HG03442 (cell line): Measurements from ENCODE around the gene DNMBP.

ENCODE experiments used
- ATAC-seq: cut with Tn5 transposase; IDR thresholded peaks from one replicate; pipeline ENCODE4 v1.9.1; 2021; ENCODE audit warnings: mild to moderate bottlenecking, moderate library complexity; ENCODE audit not compliant: unreplicated experiment

The DNMBP gene, protein sequence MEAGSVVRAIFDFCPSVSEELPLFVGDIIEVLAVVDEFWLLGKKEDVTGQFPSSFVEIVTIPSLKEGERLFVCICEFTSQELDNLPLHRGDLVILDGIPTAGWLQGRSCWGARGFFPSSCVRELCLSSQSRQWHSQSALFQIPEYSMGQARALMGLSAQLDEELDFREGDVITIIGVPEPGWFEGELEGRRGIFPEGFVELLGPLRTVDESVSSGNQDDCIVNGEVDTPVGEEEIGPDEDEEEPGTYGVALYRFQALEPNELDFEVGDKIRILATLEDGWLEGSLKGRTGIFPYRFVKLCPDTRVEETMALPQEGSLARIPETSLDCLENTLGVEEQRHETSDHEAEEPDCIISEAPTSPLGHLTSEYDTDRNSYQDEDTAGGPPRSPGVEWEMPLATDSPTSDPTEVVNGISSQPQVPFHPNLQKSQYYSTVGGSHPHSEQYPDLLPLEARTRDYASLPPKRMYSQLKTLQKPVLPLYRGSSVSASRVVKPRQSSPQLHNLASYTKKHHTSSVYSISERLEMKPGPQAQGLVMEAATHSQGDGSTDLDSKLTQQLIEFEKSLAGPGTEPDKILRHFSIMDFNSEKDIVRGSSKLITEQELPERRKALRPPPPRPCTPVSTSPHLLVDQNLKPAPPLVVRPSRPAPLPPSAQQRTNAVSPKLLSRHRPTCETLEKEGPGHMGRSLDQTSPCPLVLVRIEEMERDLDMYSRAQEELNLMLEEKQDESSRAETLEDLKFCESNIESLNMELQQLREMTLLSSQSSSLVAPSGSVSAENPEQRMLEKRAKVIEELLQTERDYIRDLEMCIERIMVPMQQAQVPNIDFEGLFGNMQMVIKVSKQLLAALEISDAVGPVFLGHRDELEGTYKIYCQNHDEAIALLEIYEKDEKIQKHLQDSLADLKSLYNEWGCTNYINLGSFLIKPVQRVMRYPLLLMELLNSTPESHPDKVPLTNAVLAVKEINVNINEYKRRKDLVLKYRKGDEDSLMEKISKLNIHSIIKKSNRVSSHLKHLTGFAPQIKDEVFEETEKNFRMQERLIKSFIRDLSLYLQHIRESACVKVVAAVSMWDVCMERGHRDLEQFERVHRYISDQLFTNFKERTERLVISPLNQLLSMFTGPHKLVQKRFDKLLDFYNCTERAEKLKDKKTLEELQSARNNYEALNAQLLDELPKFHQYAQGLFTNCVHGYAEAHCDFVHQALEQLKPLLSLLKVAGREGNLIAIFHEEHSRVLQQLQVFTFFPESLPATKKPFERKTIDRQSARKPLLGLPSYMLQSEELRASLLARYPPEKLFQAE (N-terminal part only)

DNA sequence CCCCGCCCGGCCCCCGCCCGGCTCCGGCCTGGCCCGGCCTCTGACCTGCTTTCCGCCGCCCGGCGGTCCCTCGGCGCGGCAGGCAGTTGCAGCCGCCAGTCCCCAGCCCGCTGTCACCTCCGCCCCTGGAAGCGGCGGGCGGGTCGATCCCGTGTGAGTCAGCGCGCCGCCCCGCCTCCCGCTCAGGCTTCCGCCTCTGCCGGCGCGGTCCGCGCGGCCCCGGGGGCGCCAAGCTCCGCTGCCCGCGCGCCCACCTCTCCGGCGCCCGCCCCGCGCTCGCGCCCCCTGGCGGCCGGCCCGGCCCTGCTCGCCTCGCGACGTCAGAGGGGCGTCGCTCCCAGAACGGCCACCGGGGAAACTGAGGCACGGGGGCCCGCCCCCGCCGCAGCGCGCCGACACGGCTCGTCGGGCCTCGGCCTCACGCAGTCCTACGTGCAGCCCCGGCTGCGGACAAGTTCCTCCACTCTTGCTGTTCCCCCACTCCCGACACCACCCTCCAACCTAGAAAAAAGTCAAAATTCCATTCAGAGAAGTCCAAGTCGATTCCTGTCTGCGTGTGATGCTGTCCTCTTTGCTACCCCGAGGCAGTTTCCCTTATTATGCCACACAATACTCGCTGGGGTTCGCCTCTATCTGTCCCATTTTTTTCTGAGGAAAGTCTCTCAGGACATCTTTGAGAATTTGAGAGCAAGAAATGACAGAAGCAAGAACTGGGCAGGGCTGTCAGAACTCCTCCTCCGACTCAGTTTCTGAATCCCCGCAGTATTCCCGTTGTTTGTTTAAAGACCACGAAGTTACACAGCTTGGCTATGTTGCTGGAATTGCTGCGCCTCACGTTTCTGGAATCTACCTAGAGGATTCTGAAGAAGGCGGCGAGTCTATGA lies at the start of gene DNMBP:
Gene DNMBP (minus strand): TSS at position 155 of the 884 bp plus-strand sequence. CDS start 37,823 bp downstream, outside the sequence.
- peak; percentile 67 for ATAC-seq

DNA sequence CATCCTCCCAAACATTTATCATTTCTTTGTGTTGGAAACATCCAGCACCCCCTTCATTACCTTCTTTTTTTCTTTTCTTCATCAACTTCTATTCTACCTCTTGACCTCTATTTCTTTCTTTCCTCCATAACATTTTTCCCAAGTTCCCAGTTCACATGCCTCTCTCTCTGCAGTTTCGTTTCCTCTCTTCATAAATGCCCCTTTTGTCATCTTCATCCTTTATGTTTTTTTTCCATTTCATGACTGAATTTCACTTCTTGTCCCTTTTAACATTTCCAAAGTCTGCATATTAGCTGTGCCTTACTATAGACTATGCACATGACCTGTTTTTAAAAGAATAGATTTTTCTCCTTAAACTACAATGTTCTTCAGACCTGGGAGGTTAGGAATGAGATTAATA lies 48.2 kb upstream of the DNMBP start:
- no peak for ATAC-seq

DNA sequence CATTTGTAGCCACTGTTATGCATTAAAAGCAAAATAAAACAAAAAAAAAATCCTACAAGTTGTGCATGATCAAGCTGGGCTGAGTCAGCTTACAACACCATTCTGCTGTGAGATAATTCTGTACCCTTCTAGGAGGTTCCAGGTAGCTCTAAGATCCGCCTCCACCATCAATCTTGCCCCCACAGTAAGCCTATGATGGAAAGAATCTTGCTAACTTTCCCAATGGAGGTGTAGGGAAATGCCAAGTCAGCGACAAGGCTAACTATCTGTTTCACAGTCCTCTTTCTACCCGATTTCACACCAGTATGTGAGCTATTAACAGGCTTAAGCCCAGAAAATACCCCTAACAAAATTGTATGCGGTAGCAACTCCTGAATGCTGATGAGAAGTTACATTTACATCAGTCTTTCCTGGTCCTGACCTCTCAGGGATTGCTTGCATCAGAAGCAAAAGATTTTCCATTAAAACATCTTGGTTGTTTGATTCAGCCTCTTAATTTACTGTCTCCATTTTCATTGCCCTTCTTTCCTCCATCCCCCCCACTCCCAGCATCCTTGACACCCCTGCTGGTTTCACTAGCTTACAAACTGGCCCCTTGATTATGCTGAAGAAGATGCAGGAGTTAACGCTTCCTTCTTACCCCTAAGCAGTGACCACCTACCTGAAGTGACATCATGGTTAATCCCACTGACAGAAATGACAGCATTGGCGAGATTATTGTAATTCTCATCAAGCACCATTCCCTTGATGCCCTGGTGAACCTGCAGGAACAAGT lies 44.1 kb upstream of the DNMBP start:
- ATAC-seq = no peak

DNA sequence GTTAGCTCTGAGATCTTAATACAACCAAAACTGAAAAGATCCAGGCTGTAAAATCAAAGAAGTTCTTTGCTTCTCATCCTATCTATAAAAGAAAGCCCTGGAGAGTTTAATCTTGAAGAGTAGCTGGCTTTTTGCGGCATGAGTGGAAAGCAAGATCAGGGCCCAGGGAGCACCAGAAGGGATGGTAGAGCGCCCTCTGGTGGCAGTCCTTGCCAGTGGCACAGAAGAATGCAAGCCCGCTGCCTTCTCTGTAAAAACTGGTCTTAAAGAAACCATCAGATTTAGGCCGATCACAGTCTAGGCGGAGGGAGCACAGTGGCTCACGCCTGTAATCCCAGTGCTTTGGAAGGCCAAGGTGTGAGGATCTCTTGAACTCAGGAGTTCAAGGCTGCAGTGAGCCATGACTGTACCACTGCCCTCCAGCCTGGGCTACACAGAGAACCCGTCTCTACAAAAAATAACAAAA lies 36.3 kb upstream of the DNMBP start:
- no peak for ATAC-seq

DNA sequence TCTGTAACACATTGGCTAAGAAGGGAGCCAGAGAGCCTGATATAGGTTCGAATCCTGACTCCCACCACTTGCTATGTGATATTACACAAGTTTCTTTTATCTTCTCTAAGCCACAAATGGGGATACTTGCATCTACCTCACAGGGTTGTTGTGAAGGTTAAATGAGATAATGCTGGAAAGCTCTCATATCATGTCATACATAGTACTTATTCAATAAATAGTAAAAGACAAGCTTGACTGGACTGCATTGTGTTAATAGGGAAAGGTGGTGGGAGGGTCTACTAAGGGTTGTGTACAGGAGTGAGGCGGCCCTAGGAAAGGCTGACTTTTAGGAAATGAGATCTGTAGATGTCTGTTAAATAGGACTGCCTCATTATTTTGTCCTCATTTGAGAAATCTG lies 35.8 kb upstream of the DNMBP start:
- no peak for ATAC-seq

DNA sequence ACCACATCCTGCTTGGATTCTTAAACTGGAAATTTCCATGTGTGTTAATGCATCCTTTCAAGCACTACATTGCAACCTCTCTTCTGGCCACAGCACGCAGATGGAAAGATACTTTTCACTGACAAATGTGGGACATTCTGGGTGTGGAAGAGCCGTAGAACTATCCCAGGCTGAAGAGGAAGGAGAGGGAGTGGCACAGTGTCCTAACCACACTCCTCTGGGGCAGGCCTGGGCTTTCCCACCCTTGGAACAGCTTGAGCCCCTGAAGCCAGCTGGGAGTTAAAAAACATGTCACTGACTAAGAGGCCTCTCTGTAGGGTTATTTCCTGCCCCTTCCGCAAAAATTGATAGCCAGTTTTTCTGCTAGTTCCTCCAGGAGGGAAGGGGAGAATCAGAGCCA lies 34.0 kb upstream of the DNMBP start:
- no peak for ATAC-seq

DNA sequence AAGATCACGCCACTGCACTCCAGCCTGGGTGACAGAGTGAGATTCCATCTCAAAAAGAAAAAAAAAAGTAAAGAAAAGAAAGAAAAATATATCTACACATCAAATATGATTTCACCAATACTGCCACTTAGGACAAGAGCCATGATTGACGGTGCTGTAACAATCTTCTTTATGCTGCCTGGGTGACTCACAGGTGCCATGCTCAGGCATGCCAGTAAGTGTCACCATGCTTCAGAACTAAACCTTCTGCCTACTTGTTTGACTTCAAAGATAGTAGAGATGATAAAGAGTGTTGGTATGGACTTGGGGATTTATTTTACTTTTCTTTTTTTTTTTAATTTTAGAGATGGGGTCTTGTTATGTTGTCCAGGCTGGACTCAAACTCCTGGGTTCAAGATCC lies 33.6 kb upstream of the DNMBP start:
- no peak for ATAC-seq

DNA sequence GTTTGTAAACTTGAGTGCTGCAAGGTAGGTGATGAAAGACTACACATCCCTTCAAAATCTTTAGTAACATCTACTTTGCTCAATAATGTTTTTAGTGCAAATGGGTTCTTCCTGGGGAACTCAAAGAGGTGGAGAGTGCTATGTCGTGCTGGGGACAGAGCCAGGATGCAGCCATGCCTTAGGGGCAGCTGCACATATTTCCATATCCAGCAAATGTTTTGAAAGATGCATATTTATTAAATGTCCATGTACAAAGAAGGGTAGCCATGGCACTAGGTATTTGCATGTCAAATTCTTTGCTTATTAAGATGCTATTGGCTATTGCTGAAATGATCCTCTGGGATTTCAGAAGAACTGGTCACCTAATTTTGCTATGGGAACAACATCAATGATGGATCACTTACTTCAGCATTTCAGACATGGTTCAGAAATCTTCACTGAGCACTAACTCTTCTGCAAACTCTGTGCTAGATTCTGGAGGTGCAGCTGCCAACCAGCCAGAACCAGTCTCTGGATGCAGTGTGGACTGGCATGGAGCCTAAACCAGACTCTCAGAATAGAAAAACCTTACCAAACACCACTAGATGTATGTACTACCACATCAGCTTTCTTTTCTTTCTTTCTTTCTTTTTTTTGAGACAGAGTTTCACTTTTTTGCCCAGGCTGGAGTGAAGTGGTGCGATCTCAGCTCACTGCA lies 31.7 kb upstream of the DNMBP start:
- no peak for ATAC-seq

DNA sequence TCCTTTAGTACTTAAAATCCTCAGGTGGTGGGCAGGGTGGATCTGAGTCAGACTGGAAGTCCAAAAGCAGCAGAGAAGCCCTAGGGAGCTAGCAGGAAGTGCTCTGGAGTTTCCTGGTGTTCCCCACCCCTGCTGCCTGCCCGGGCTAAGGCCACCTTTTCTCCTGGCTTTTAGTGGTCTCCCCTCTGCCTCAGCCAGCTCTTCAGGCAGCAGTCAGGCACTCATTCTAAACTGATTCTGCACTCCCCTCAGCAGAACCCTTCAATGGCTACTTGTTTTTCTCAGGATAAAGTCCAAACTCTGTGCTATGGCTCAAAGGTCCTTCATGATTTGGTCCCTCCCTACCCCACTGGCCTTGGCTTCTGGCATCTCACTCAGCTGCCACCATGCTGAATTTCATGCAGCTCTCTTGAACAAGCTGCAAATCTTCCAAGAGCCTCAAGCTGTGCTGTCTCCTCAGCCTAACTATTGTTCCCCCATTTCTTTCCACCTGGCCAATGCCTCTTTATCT lies 28.9 kb upstream of the DNMBP start:
- no peak for ATAC-seq

DNA sequence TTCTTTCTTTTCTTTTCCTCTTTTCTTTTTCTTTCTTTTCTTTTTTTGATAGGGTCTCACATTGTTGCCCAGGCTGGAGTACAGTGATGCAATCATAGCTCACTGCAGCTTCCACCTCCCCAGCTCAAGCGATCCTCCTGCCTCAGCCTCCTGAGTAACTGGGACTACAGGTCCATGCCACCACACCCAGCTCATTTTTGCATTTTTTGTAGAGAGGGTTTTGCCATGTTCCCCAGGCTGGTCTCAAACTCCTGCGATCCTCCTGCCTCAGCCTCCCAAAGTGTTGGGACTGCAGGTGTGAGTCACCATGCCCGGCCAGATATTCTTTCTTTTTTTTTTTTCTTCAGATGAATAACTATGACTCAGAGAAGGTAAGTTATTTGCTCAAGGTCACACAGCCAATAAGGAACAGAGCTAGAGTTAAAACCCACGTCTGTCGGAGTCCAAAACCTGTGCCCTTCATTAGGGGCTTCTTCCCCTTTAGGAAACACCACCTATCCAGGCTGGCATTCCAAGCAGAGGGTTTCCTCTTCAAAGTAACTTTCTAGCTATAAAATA lies 28.1 kb upstream of the DNMBP start:
- no peak for ATAC-seq

DNA sequence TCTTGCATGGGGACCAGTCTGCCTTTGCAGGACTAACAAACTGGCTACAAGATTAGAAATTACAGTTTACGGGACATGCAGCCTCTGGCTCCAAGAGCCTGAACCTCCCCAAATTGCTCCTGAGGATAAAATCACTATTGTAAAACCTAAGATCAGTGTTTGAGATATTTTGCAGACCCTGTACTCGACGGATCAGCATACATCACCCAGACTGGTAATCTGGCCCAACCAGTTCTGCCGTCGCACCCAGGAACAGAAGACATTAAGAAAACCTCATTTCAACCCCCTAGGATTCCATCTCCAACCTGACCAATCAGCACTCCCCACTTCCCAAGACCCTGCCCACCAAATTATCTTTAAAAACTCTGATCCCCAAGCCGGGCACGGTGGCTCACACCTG lies 27.1 kb upstream of the DNMBP start:
- no peak for ATAC-seq

DNA sequence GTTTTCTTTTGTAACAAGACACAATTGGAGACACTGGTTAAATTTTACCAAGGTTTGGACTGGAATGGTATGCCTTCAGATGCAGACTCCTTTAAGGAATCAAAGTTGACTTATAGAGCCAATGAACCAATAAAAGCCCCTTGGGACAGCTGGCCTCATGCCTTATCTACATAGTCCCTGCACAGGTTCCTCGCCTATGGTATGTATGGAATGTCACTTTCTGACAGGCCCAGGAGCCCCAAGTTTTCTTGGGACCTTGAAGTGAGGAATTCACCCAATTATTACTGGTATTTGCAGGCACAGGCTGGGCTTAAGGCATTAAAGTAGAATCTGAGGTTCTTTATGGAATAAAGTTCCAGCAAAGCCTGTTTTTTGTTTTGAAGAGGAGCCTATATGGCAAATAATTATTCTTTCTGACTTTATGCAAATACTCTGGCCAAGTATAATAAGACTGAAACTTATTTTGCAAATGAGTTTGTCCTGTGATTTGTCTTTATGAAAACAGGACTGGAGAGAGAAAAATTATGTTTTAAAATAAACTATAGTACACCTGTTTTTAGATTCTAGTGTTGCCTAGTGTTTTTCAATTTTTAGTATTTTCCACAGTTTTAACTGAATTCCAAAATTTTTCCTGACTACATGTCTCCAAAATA lies 24.1 kb upstream of the DNMBP start:
- no peak for ATAC-seq

DNA sequence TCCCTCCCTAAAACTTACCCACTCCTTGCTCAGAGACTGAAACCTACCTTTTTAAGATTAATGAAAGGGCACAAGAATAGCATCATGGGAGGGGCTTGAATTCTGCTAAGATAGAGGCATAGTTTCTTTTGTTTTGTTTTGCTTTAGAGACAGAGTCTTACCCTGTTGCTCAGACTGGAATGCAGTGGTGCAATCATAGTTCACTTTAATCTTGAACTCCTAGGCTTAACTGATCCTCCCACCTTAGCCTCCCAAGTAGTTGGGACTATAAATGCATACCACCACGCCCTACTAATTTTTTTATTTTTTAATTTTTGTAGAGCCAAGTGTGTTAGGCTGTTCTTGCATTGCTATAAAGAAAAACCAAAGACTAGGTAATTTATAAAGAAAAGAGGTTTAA lies 17.7 kb upstream of the DNMBP start:
- ATAC-seq = no peak

DNA sequence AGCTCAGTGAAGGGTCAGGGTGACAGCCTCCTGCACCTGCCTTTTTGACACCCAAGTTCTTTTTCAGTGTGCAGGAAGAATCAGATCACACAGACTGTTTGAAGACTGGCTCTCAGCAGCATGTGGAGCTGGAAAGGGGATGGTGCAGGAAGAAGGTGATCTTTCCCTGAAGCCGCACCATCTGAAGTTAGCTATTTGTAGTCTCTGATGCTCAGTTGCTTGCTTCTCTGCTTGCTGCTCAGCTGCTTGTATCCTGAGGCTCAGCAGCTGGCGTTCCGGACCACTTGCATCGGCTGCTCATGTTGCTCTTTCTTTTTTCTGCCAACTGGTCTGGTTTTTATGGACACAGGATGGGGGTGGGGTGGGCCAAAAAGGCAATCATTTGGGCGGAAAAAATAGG lies 15.8 kb upstream of the DNMBP start:
- no peak for ATAC-seq

DNA sequence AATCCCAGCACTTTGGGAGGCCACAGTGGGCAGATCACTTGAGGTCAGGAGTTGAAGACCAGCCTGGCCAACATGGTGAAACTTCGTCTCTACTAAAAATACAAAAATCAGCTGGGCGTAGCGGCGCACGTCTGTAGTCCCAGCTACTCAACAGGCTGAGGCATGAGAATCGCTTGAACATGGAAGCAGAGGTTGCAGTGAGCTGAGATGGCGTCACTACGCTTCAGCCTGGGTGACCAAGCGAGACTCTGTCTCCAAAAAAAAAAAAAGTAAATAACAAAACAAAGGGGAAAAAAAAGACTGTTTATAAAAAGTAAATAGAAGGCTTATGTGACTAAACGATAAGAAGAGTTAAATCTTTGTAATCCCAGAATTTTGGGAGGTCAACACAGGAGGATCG lies 15.0 kb upstream of the DNMBP start:
- no peak for ATAC-seq

DNA sequence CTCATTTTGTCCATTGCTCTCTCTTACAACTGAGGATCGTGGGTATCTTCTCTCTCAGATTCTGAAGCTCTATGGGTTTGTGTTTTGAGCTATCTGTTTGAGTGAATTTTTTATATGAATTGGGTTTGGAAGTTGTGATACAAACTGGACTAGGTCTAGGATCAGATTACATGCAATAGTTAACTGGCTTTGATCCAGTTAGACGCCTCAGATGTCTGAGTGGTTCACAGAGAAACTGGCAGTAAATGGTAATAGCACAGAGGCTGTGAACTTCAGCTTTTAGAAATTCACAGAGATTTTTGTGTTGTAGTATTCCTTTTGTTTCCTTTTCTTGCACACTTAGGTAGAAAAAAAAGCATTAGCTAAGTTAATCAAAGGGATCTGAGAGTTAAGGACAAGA lies 12.7 kb upstream of the DNMBP start:
- no peak for ATAC-seq

DNA sequence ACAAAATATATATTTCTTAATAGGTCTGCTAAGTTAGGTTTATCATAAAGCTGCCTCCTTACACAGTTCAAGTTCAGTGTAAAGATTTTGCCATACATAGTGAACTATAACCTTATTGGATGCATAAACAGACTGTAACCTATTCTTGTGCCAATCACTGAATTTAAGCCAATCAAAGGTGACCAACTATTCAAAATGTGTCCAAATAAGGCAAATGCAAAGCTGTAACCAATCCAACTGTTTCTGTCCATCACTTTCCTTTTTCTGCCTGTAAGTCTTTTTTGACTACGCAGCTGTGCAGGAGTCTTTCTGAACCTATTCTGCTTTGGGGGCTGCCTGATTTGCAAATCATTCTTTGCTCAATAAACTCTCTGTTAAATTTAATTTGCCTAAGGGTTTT lies 11.6 kb upstream of the DNMBP start:
- no peak for ATAC-seq

DNA sequence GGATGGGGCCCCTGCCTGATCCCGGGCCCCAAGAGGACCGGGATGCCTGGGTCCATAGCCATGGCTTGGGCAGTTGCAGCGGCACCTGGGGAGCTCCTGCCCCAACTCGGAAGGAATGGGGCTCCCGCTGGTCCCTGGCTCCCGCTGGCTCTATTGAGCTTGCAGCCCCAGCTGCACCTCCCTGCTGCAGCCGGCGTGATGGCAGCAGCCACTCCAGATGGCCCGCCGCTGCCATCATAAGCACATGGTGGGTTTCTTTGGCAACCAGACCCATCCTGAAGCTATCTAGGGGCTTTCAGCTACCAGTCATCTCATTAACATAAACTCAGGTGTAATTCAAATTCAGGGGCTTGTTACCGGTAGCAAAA lies 11.1 kb upstream of the DNMBP start:
- ATAC-seq = no peak
